Stomach (tissue), 4 donors: ENCODE data around the gene NPTN.

Experiments
- CTCF ChIP-seq, 7 experiments: fragments of 450-650 bp in 4 of 7; fragments of 200-600 bp in 3 of 7; sonication (generic) in 3 of 7; IDR thresholded peaks; one replicate each; pipeline ENCODE4 v1.5.1; 2016 to 2019; ENCODE audit warnings: antibody characterized with exemption in 7 of 7, control low read depth in 2 of 7, mild to moderate bottlenecking in 1 of 7
- EP300 ChIP-seq: sonication (generic); formaldehyde crosslinking; IDR thresholded peaks from one replicate; pipeline ENCODE4 v1.6.1; 2017; ENCODE audit warnings: antibody characterized with exemption
- POLR2A ChIP-seq, 4 donors: fragments of 450-650 bp; IDR thresholded peaks; one replicate each; pipeline ENCODE4 v1.6.1; 2016; ENCODE audit warnings: antibody characterized with exemption in 4 of 4, control low read depth in 2 of 4, mild to moderate bottlenecking in 1 of 4, moderate library complexity in 1 of 4

- no peak for TF ChIP-seq CTCF (IDR thresholded peaks at IDR 0.05)
- no peak for TF ChIP-seq POLR2A (IDR thresholded peaks at IDR 0.05)
- no peak for TF ChIP-seq EP300
Measured at GRCh38 chr15:73680549-73680948, 47.4 kb upstream of the NPTN start.
